ENCODE results near the gene QSOX2.

The QSOX2 gene

GRCh38 chr9:136223871-136224640 lies 21.6 kb downstream of the QSOX2 start:
- TF ChIP-seq GATA3 (IDR thresholded peaks at IDR 0.05; ENCODE audit: low read depth, low read length) (no peak), GATA2 (IDR thresholded peaks at IDR 0.05; ENCODE audit: low read depth, low read length) (no peak)

- TF ChIP-seq GATA2 (IDR thresholded peaks at IDR 0.05; ENCODE audit: low read depth, low read length), result no peak
- no peak for TF ChIP-seq GATA3 (IDR thresholded peaks at IDR 0.05; ENCODE audit: low read depth, low read length)
Observed at GRCh38 chr9:136222906-136223285, 22.7 kb downstream of the QSOX2 start.

- TF ChIP-seq GATA2 (IDR thresholded peaks at IDR 0.05; ENCODE audit: low read depth, low read length), result no peak
- no peak for TF ChIP-seq GATA3 (IDR thresholded peaks at IDR 0.05; ENCODE audit: low read depth, low read length)
Observed at GRCh38 chr9:136222166-136222905, 23.3 kb downstream of the QSOX2 start.

GRCh38 chr9:136220017-136220729 lies 25.4 kb downstream of the QSOX2 start:
- TF ChIP-seq GATA3 (IDR thresholded peaks at IDR 0.05; ENCODE audit: low read depth, low read length) (no peak), GATA2 (IDR thresholded peaks at IDR 0.05; ENCODE audit: low read depth, low read length) (no peak)

- TF ChIP-seq GATA3 (IDR thresholded peaks at IDR 0.05; ENCODE audit: low read depth, low read length) (no peak), GATA2 (IDR thresholded peaks at IDR 0.05; ENCODE audit: low read depth, low read length) (no peak)
Observed at GRCh38 chr9:136219276-136219675, 26.3 kb downstream of the QSOX2 start.

GRCh38 chr9:136218673-136219072 lies 26.9 kb downstream of the QSOX2 start:
- TF ChIP-seq GATA2 (IDR thresholded peaks at IDR 0.05; ENCODE audit: low read depth, low read length), result no peak
- no peak for TF ChIP-seq GATA3 (IDR thresholded peaks at IDR 0.05; ENCODE audit: low read depth, low read length)

- TF ChIP-seq GATA3 (IDR thresholded peaks at IDR 0.05; ENCODE audit: low read depth, low read length) (no peak), GATA2 (IDR thresholded peaks at IDR 0.05; ENCODE audit: low read depth, low read length) (no peak)
Observed at GRCh38 chr9:136218271-136218670, 27.3 kb downstream of the QSOX2 start.

- TF ChIP-seq GATA3 (IDR thresholded peaks at IDR 0.05; ENCODE audit: low read depth, low read length) (no peak), GATA2 (IDR thresholded peaks at IDR 0.05; ENCODE audit: low read depth, low read length) (no peak)
Observed at GRCh38 chr9:136216541-136217244, 28.9 kb downstream of the QSOX2 start.

- no peak for TF ChIP-seq GATA2 (IDR thresholded peaks at IDR 0.05; ENCODE audit: low read depth, low read length)
- TF ChIP-seq GATA3 (IDR thresholded peaks at IDR 0.05; ENCODE audit: low read depth, low read length), result no peak
Observed at GRCh38 chr9:136213733-136214132, 31.9 kb downstream of the QSOX2 start.

GRCh38 chr9:136212345-136212950 lies 33.2 kb downstream of the QSOX2 start:
- TF ChIP-seq GATA2 (IDR thresholded peaks at IDR 0.05; ENCODE audit: low read depth, low read length) (no peak), GATA3 (IDR thresholded peaks at IDR 0.05; ENCODE audit: low read depth, low read length) (no peak)

- TF ChIP-seq GATA3 (IDR thresholded peaks at IDR 0.05; ENCODE audit: low read depth, low read length) (no peak), GATA2 (IDR thresholded peaks at IDR 0.05; ENCODE audit: low read depth, low read length) (no peak)
Observed at GRCh38 chr9:136211441-136212344, 33.9 kb downstream of the QSOX2 start.

- TF ChIP-seq GATA2 (IDR thresholded peaks at IDR 0.05; ENCODE audit: low read depth, low read length), result no peak
- no peak for TF ChIP-seq GATA3 (IDR thresholded peaks at IDR 0.05; ENCODE audit: low read depth, low read length)
Observed at GRCh38 chr9:136211006-136211405, 34.6 kb downstream of the QSOX2 start.
